ENCODE measurements around the gene HHIPL1. TPM values are rescaled to one million over a fixed set of nuclear protein-coding genes. Genes with fewer than 3 reads are reported as not detected.

The HHIPL1 gene
- total RNA-seq, 1 donor from 2014 or later, result 11.9 TPM

DNA sequence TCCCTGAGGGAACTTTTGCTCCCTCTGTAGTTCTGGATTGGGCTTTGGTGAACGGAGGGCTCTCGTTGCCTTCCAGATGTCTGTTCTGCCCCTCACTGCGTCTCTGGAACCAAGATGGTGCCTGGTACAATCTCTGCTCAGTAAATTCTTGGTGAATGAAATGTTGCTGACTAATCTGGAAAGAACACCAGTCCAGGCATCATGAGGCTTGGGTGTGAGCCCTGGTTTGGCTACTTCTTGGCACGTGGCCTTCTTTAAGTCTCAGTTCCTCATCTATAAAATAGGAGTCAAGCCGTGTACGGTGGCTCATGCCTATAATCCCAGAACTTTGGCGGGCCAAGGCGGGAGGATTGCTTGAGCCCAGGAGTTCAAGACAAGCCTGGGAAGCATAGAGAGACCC lies 4.3 kb downstream of the HHIPL1 start:
- TF ChIP-seq, protein P1, sequence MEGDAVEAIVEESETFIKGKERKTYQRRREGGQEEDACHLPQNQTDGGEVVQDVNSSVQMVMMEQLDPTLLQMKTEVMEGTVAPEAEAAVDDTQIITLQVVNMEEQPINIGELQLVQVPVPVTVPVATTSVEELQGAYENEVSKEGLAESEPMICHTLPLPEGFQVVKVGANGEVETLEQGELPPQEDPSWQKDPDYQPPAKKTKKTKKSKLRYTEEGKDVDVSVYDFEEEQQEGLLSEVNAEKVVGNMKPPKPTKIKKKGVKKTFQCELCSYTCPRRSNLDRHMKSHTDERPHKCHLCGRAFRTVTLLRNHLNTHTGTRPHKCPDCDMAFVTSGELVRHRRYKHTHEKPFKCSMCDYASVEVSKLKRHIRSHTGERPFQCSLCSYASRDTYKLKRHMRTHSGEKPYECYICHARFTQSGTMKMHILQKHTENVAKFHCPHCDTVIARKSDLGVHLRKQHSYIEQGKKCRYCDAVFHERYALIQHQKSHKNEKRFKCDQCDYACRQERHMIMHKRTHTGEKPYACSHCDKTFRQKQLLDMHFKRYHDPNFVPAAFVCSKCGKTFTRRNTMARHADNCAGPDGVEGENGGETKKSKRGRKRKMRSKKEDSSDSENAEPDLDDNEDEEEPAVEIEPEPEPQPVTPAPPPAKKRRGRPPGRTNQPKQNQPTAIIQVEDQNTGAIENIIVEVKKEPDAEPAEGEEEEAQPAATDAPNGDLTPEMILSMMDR (IDR thresholded peaks at IDR 0.05), result no peak
- Histone ChIP-seq H3K27me3 (no peaks in the 10 kb centered on the region), H3K36me3 (no peaks in the 10 kb centered on the region), H3K4me1 (no peaks in the 10 kb centered on the region), H3K4me3 (no peak overlapping the region), H3K27ac (no peak overlapping the region), H3K9me3 (no peaks in the 10 kb centered on the region)
- no peak for DNase-seq (ENCODE audit: low spot score in 2 of 2)
- intact Hi-C loops (cut with DNase I), result no loop called here

DNA sequence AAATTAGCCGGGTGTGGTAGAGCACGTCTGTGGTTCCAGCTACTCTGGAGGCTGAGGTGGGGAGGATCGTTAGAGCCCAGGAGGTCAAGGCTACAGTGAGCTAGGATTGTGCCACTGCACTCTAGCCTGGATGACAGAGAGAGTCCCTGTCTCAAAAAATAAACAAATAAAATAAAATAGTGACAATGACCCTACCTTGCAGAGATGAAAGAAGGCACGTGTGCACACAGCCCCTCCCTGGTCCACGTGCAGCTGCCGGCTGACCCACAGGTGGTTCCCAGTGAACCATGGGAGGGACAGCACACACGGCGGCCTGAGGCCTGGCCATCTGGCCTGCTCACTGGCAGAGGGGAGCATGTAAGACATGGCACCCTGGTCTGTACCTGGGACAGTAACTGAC lies 4.7 kb downstream of the HHIPL1 start:
- H3K4me1 ChIP-seq, result no peaks in the 10 kb centered on the region
- intact Hi-C loops (cut with DNase I), result loop anchor here (10.0 kb wide), 1 partner anchor 1895 kb away; no protein-coding TSS in a partner anchor
- no peaks in the 10 kb centered on the region for H3K36me3 ChIP-seq
- DNase-seq (ENCODE audit: low spot score in 2 of 2), result no peak
- H3K4me3 ChIP-seq, result no peak overlapping the region
- H3K27me3 ChIP-seq, result no peaks in the 10 kb centered on the region
- TF ChIP-seq, protein P1 (IDR thresholded peaks at IDR 0.05), result no peak
- H3K27ac ChIP-seq, result no peak overlapping the region
- no peaks in the 10 kb centered on the region for H3K9me3 ChIP-seq

DNA sequence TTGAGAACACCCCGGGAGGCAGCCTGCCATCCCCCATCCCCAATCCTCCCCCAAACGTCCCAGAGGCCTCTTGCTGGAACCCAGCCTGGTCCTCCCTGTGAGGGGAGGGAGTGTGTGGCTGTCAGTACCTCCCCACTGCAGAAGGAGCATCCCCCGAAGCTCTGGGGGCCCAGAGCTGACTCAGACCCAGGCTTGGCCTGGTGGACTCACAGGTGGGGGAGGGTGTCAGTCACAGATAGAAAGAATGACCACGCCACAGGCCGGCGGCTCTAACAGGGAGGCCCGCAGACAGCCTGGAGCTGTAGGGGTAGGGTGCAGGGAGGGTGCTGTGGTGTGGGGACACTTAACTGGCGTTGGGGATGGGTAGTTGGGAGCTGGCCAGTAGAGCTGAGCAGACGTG lies 5.3 kb downstream of the HHIPL1 start:
- H3K27me3 ChIP-seq, result no peaks in the 10 kb centered on the region
- DNase-seq (ENCODE audit: low spot score in 2 of 2), result no peak
- H3K9me3 ChIP-seq, result no peaks in the 10 kb centered on the region
- intact Hi-C loops (cut with DNase I), result loop anchor here (10.0 kb wide), 1 partner anchor 1895 kb away; no protein-coding TSS in a partner anchor
- TF ChIP-seq, protein P1 (IDR thresholded peaks at IDR 0.05), result no peak
- no peak overlapping the region for H3K4me3 ChIP-seq
- H3K36me3 ChIP-seq, result no peaks in the 10 kb centered on the region
- no peaks in the 10 kb centered on the region for H3K4me1 ChIP-seq
- H3K27ac ChIP-seq, result no peak overlapping the region

DNA sequence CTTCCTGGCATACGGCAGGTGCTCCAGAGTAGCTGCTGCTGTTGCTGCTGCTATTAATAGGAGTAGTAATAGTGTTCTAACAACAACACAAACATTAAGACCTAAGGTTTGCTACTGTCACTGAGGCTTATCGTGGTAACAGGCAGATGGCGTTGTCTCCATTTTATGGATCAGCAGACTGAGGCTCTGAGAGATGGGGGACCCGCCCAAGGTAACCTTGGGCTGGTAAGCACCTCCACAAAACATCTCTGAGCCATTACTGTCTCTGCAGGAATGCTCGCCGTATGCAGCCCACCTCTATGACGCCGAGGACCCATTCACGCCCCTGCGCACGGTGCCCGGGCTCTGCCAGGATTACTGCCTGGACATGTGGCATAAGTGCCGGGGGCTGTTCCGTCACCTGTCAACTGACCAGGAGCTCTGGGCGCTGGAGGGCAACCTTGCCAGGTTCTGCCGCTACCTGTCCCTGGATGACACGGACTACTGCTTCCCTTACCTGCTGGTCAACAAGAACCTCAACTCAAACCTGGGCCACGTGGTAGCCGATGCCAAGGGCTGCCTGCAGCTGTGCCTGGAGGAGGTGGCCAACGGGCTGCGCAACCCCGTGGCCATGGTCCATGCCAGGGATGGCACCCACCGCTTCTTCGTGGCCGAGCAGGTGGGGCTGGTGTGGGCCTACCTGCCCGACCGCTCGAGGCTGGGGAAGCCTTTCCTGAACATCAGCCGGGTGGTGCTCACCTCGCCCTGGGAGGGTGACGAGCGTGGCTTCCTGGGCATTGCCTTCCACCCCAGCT lies 7.2 kb downstream of the HHIPL1 start:
- Histone ChIP-seq H3K4me3 (no peak overlapping the region), H3K4me1 (no peaks in the 10 kb centered on the region), H3K36me3 (no peaks in the 10 kb centered on the region), H3K9me3 (no peaks in the 10 kb centered on the region), H3K27me3 (no peaks in the 10 kb centered on the region), H3K27ac (no peak overlapping the region)
- no peak for DNase-seq (ENCODE audit: low spot score in 2 of 2)
- intact Hi-C loops (cut with DNase I), result loop anchor here (10.0 kb wide), 1 partner anchor 1893 kb away; no protein-coding TSS in a partner anchor
- TF ChIP-seq, protein P1 (IDR thresholded peaks at IDR 0.05), result no peak

DNA sequence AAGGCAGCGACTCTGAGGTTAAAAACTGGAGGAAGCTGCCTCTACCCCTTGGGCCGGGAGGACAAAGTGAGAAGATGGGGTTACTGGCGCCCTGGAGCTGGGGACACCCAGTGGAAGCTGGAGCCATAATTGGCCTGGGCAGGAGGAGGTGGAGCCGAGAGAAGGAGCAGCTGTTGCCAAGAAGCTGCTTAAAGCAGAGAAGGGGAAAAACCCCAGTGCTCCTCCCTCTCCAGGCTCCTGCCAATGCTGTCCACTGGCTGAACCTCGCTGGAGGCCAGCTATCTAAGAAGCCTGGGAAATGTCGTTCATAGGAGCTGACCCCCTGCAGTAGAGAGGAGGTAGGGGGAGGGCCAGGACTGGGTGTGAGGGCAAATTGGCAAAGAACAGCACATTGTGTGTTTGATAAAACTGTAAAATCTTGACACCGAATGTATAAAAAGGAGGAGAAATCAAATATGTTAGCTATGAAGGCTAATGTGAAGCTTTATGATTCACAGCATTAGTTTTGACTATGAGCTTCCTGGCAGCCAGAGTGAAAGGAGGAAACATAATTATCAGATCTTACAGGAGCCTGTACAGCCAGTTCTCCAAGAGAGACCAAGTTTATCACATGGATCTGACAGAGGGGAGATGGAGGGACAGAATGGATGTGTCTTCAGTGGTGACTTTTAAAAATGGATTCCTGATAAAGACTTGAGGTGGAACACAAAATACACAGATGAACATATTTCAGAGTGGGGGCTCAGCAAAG lies 9.5 kb downstream of the HHIPL1 start:
- intact Hi-C loops (cut with DNase I), result loop anchor here (10.0 kb wide), 1 partner anchor 1890 kb away; no protein-coding TSS in a partner anchor
- H3K4me1 ChIP-seq, result no peaks in the 10 kb centered on the region
- no peaks in the 10 kb centered on the region for H3K9me3 ChIP-seq
- no peaks in the 10 kb centered on the region for H3K36me3 ChIP-seq
- no peaks in the 10 kb centered on the region for H3K27me3 ChIP-seq
- no peak overlapping the region for H3K27ac ChIP-seq
- no peak overlapping the region for H3K4me3 ChIP-seq
- TF ChIP-seq, protein P1 (IDR thresholded peaks at IDR 0.05), result no peak
- no peak for DNase-seq (ENCODE audit: low spot score in 2 of 2)

Measured in ascending aorta (tissue), 2 donors.